T-helper 17 cell (primary cell): ENCODE data around the gene BCL2A1. TPM values are rescaled to one million over a fixed set of nuclear protein-coding genes. Genes with fewer than 3 reads are reported as not detected.
"Not testable (repeated sequence)": the region's sequence is repeated elsewhere in the genome, so short reads cannot be mapped to it uniquely, and the experiment has no call there.

ENCODE experiments used
- ATAC-seq: fragments of 150-1000 bp; cut with Tn5 transposase; 2 replicates; pipeline ENCODE4 v1.10.0; 2021; ENCODE audit warnings: mild to moderate bottlenecking, moderate library complexity
- DNase-seq, 3 donors: peaks; one replicate each; pipeline versions ENCODE4 v3.0.0 to v3.0.0-alpha.2; 2020 to 2021
- H3K9me3 ChIP-seq: one replicate; pipeline ENCODE4 v1.7.0; 2013; ENCODE audit warnings: low read length, mild to moderate bottlenecking; ENCODE audit not compliant: control insufficient read depth, poor library complexity, severe bottlenecking
- H3K27ac Mint-ChIP-seq: one replicate; pipeline ENCODE4 v1.8.0; 2022; ENCODE audit warnings: mild to moderate bottlenecking, moderate library complexity, mixed read lengths
- H3K27me3 Mint-ChIP-seq: one replicate; pipeline ENCODE4 v1.8.0; 2022; ENCODE audit warnings: mixed read lengths
- H3K36me3 Mint-ChIP-seq: one replicate; pipeline ENCODE4 v1.8.0; 2022; ENCODE audit warnings: low read depth, mixed read lengths
- H3K4me1 Mint-ChIP-seq: one replicate; pipeline ENCODE4 v1.8.0; 2022; ENCODE audit warnings: mild to moderate bottlenecking, mixed read lengths
- H3K4me3 Mint-ChIP-seq: one replicate; pipeline ENCODE4 v1.8.0; 2022; ENCODE audit warnings: mild to moderate bottlenecking, moderate library complexity, mixed read lengths
- total RNA-seq, 4 donors: library from RNA in 2 of 4; stranded (reverse) in 2 of 4; gene quantifications; one replicate each; pipeline ENCODE4 v1.2.3 and lab custom pipeline; 2022 to 2026

Gene BCL2A1
- total RNA-seq: 10 to 100 TPM; 23.3 to 27.0 TPM
- 5.1 to 7.8 reads per million in 2 donors for total RNA-seq (lab: John Stamatoyannopoulos, UW)

DNA sequence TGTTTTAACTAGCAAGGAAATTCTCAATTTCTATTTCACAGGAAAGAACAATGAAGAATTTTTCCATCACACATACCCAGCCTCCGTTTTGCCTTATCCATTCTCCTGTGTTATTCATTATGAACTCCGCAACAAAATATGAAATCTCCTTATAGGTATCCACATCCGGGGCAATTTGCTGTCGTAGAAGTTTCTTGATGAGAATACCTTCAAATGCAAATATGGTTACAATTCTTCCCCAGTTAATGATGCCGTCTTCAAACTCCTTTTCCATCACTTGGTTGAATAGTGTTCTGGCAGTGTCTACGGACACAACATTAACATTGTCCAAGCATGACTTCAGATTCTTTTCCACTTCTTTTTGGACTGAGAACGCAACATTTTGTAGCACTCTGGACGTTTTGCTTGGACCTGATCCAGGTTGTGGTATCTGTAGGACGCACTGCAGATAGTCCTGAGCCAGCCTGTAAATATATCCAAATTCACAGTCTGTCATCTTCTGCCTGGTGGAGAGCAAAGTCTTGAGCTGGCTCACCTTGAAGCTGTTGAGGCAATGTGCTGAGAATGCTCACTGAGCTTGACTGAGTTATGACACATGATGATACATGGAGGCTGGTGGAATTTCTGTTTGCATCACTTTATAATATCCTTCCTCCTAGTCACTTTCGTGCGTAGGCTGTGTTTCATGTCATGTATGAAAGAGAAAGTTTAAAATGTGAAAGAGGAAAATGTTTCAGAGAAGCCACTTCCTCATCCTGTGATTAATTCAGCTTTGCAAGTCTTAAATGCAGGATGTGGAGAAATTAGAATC lies at the start of gene BCL2A1:
Gene BCL2A1, minus strand, starts transcription at position 573 of the 811 bp plus-strand sequence. Its CDS starts 77 bp downstream, at position 496.
- Mint-ChIP-seq H3K4me3 (peak within 1 kb of the TSS; percentile 96), H3K4me1 (peaks cover 41% of the 10 kb centered on the region), H3K36me3 (peaks cover 6% of the 10 kb centered on the region), H3K27me3 (no peaks in the 10 kb centered on the region), H3K27ac (peak within 1 kb of the TSS; percentile 95)
- peak; percentile 81 for ATAC-seq
- H3K9me3 ChIP-seq: no peaks in the 10 kb centered on the region
- DNase-seq: peak in 1 of 3 donors; percentile 24

DNA sequence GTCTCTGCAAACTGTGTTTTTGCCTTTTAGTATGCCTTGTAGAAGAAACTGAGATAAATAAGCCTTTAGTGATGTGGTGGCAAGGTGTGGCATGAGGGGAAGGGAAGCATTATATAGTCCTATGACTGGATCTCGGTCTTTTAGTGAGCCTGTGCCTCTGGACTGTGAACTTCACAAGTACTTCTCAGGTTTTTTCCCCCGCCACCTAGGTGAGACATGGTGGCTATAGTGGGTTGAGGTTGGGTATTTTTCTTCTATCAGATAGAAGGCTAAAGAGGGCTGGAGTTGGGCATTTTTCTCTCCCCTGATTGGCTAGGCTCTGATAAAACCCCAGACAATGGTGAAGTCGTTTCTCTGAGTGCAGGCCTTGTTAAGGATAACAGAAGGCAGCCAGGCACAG lies 49.7 kb upstream of the BCL2A1 start:
- H3K36me3 Mint-ChIP-seq: no peaks in the 10 kb centered on the region
- H3K9me3 ChIP-seq: no peaks in the 10 kb centered on the region
- no peak overlapping the region for H3K4me3 Mint-ChIP-seq
- no peak overlapping the region for H3K27ac Mint-ChIP-seq
- DNase-seq (no peak), ATAC-seq (no peak)
- H3K27me3 Mint-ChIP-seq: peaks cover 11% of the 10 kb centered on the region
- H3K4me1 Mint-ChIP-seq: no peaks in the 10 kb centered on the region

DNA sequence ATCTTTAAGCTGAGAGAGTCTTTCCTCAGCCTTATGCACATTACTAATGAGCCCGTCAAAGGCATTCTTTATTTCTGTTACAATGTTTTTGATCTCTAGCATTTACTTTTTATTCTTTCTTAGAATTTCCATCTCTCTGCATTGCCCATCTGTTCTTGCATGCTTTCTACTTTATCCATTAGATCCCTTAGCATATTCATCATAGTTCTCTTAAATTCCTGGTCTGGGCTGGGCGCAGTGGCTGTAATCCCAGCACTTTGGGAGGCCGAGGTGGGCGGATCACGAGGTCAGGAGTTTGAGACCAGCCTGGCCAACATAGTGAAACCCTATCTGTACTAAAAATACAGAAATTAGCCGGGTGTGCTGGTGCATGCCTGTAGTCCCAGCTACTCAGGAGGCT lies 49.2 kb upstream of the BCL2A1 start:
- H3K4me1 Mint-ChIP-seq, ATAC-seq, DNase-seq, H3K4me3 Mint-ChIP-seq, H3K27ac Mint-ChIP-seq, H3K36me3 Mint-ChIP-seq, H3K9me3 ChIP-seq: not testable (repeated sequence)
- H3K27me3 Mint-ChIP-seq: peaks cover 11% of the 10 kb centered on the region

DNA sequence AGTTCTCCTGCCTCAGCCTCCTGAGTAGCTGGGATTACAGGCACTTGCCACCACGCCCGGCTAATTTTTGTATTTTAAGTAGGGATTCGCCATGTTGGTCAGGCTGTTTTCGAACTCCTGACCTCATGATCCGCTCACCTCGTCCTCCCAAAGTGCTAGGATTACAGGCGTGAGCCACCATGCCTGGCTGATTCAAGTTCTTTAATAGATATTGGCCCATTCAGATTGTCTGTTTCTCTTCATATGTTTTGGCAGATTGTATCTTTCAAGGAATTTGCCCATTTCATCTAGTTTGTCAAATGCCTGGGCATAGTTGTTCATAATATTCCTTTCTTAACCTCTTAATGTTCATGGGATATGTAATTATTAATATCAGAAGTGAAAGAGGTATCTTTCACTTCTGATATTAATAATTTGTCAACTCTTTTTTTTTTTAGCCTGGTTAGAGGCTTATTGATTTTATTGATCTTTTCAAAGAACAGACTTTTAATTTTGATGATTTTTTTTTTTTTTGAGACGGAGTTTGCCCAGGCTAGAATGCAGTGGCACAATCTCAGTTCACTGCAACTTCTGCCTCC lies 48.3 kb upstream of the BCL2A1 start:
- no peak overlapping the region for H3K27ac Mint-ChIP-seq
- no peaks in the 10 kb centered on the region for H3K36me3 Mint-ChIP-seq

DNA sequence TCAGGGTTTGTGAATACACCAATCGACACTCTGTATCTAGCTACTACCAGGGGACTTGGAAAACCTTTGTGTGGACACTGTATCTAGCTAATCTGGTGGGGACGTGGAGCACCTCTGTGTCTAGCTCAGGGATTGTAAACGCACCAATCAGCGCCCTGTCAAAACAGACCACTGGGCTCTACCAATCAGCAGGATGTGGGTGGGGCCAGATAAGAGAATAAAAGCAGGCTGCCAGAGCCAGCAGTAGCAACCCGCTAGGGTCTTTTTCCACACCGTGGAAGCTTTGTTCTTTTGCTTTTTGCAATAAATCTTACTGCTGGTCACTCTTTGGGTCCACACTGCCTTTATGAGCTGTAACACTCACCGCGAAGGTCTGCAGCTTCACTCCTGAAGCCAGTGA lies 46.1 kb upstream of the BCL2A1 start:
- DNase-seq, H3K36me3 Mint-ChIP-seq, H3K27ac Mint-ChIP-seq, H3K4me3 Mint-ChIP-seq, H3K4me1 Mint-ChIP-seq, H3K27me3 Mint-ChIP-seq, H3K9me3 ChIP-seq, ATAC-seq: not testable (repeated sequence)

More for the DNA sequence above, 48.3 kb upstream of the BCL2A1 start:
- H3K9me3 ChIP-seq: no peaks in the 10 kb centered on the region
- DNase-seq (no peak), ATAC-seq (no peak)
- peaks cover 11% of the 10 kb centered on the region for H3K27me3 Mint-ChIP-seq
- H3K4me1 Mint-ChIP-seq: no peaks in the 10 kb centered on the region
- no peak overlapping the region for H3K4me3 Mint-ChIP-seq

DNA sequence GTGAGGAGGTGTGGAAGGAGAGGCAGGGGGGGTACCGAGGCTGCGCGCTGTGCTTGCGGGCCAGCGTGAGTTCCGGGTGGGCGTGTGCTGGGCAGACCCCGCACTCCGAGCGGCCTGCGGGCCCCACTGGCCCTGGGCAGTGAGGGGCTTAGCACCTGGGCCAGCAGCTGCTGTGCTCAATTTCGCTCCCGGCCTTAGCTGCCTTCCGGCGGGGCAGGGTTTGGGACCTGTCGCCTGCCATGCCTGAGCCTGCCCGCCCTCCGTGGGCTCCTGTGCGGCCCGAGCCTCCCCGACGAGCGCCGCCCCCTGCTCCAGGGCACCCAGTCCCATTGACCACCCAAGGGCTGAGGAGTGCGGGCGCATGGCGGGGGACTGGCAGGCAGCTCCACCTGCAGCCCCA lies 45.5 kb upstream of the BCL2A1 start:
- H3K9me3 ChIP-seq, ATAC-seq, H3K4me1 Mint-ChIP-seq, H3K27ac Mint-ChIP-seq, H3K4me3 Mint-ChIP-seq, H3K36me3 Mint-ChIP-seq, H3K27me3 Mint-ChIP-seq, DNase-seq: not testable (repeated sequence)

DNA sequence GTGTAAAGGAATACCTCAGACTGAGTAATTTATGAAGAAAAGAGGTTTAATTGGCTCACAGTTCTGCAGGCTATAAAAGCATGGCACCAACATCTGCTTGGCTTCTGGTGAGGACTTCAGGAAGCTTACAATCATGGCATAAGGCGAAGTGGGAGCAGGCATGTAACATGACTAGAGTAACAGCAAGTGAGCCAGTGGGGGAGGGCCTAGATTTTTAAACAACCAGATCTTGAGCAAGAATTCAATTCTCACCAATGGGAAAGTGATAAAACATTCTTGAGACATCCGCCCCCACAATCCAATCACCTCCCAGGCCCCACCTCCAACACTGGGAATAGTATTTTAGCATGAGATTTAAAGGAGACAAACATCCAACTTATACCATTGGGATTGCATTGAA lies 44.2 kb upstream of the BCL2A1 start:
- ATAC-seq (no peak), DNase-seq (no peak)
- no peaks in the 10 kb centered on the region for H3K36me3 Mint-ChIP-seq
- H3K27me3 Mint-ChIP-seq: peaks cover 7% of the 10 kb centered on the region
- H3K4me1 Mint-ChIP-seq: peaks cover 2% of the 10 kb centered on the region
- no peak overlapping the region for H3K27ac Mint-ChIP-seq
- H3K4me3 Mint-ChIP-seq: no peak overlapping the region
- H3K9me3 ChIP-seq: no peaks in the 10 kb centered on the region

DNA sequence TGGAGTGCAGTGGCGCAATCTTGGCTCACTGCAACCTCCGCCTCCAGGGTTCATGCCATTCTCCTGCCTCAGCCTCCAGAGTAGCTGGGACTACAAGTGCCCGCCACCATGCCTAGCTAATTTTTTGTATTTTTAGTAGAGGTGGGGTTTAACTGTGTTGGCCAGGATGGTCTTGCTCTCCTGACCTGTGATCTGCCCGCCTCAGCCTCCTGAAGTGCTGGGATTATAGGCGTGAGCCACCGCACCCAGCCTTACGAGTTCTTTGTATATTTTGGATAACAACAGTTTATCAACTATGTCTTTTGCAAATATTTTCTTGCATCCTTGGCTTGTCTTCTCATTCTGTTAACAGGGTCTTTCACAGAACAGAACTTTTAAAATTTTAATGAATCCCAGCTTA lies 43.2 kb upstream of the BCL2A1 start:
- H3K27ac Mint-ChIP-seq, H3K36me3 Mint-ChIP-seq, H3K4me1 Mint-ChIP-seq, H3K27me3 Mint-ChIP-seq, ATAC-seq, DNase-seq, H3K9me3 ChIP-seq, H3K4me3 Mint-ChIP-seq: not testable (repeated sequence)

DNA sequence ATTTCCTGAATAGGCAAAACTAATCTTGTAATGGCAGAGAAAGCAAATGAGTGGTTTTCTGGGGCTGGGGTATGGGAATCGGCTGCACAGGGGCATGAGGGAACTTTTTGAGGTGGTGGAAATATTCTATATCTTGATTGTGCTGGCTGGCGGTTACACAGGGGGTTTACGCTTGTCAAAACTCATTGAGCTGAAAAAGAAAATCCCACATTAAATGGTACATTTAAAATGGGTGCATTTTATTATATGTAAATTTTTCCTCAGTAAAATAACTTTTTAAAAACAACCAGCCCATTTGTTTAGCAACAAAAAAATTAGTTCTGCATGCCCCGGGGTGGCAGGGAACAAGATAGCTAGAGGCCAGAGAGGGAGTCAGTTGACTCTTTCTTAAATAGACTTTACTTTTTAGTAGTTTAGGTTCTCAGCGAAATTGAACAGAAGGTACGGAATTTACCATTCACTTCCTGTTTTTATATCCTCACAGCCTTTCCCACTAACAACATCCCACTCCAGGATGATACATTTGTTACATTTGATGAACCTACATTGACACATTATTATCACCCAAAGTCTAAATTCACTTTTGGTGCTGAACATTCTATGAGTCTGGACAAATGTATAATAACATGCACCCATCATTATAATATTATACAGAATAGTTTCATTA lies 41.2 kb upstream of the BCL2A1 start:
- no peak overlapping the region for H3K4me3 Mint-ChIP-seq
- peaks cover 4% of the 10 kb centered on the region for H3K27me3 Mint-ChIP-seq
- peaks cover 2% of the 10 kb centered on the region for H3K4me1 Mint-ChIP-seq
- ATAC-seq (no peak), DNase-seq (no peak)
- no peak overlapping the region for H3K27ac Mint-ChIP-seq
- no peaks in the 10 kb centered on the region for H3K9me3 ChIP-seq
- no peaks in the 10 kb centered on the region for H3K36me3 Mint-ChIP-seq

DNA sequence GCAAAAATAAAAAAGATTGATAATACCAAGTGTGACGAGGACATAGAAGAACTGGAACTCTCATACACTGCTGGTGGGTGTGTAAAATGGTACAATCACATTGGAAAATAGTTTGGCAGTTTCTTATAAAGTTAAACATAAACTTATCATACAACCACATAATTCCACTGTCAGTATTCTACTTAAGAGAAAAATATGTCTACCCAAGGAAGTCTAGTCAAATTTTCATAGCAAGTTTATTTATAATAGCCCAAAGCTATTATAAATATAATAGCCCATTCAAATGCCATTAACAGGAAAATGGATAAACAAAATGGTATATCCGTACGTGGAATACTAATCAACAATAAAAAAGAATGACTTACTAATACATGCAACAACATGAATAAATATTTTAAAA lies 40.6 kb upstream of the BCL2A1 start:
- H3K9me3 ChIP-seq: no peaks in the 10 kb centered on the region
- ATAC-seq: no peak
- Mint-ChIP-seq H3K36me3 (no peaks in the 10 kb centered on the region), H3K4me3 (no peak overlapping the region), H3K27ac (no peak overlapping the region), H3K27me3 (peaks cover 4% of the 10 kb centered on the region), H3K4me1 (peaks cover 2% of the 10 kb centered on the region)
- no peak for DNase-seq

DNA sequence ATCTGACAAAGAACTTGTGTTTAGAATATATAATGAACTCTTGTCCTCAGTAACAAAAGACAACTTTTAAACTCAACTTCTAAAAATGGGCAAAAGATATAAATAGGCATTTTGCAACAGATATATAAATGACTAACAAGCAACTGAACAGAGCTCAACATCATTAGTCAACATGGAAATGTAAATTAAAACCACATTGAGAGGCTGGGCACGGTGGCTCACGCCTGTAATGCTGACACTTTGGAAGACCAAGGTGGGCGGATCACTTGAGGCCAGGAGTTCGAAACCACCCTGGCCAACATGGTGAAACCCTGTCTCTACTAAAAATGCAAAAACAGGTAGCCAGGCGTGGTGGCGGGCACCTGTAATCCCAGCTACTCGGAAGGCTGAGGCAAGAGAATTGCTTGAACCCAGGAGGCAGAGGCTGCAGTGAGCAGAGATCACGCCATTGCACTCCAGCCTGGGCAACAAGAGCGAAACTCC lies 40.1 kb upstream of the BCL2A1 start:
- H3K4me3 Mint-ChIP-seq, H3K4me1 Mint-ChIP-seq, H3K9me3 ChIP-seq, DNase-seq, H3K36me3 Mint-ChIP-seq, ATAC-seq, H3K27ac Mint-ChIP-seq, H3K27me3 Mint-ChIP-seq: not testable (repeated sequence)

DNA sequence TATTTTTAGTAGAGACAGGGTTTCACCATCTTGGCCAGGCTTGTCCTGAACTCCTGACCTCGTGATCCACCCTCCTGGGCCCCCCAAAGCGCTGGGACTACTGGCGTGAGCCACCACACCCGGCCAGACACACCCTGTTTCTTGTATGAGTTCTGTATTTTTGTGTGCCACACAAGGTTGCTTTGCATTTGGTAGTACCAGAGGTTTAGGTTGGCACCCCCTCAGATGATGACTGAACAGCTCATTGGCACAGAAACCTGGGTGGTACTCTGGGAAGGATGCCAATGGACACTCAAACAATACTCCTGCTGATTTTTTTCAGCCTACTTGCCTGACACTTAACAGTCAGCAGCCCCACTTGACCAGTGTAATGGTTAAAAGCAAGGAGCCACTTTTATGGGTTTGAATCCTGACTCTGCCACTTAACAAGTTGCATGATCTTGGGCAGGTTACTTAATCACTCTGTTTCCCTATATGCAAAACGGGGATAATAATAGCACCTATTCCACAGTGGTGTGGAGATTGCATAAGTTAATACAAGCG lies 39.2 kb upstream of the BCL2A1 start:
- no peak overlapping the region for H3K4me3 Mint-ChIP-seq
- no peak overlapping the region for H3K27ac Mint-ChIP-seq
- DNase-seq: no peak
- peaks cover 4% of the 10 kb centered on the region for H3K27me3 Mint-ChIP-seq
- peaks cover 2% of the 10 kb centered on the region for H3K4me1 Mint-ChIP-seq
- no peaks in the 10 kb centered on the region for H3K36me3 Mint-ChIP-seq
- no peak for ATAC-seq
- no peaks in the 10 kb centered on the region for H3K9me3 ChIP-seq

DNA sequence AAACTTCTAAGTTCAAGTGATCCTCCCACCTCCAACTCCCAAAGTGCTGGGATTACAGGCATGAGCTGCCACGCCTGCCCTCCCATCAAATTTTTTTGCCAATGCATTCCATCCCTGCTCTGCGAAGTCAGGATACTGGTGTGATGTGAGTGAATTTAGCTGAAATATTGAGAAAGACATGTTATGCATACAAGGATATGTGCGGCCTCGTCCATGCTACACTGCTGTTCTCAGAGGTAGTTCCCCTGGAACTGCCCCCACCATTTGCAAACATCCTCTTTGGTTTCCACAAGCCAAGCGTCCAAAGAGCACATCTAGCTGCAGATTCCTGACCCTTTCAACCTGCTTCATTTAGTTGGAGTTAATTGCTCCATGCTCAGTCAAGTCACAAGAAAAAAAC lies 36.5 kb upstream of the BCL2A1 start:
- no peak overlapping the region for H3K4me3 Mint-ChIP-seq
- no peak for ATAC-seq
- H3K27ac Mint-ChIP-seq: no peak overlapping the region
- H3K36me3 Mint-ChIP-seq: no peaks in the 10 kb centered on the region
- no peaks in the 10 kb centered on the region for H3K9me3 ChIP-seq
- no peak for DNase-seq
- H3K27me3 Mint-ChIP-seq: peaks cover 4% of the 10 kb centered on the region
- H3K4me1 Mint-ChIP-seq: peaks cover 6% of the 10 kb centered on the region
